Neural cell (in vitro differentiated cells): Measurements from ENCODE around the gene TM9SF4.

Experiments used
- EP300 ChIP-seq: fragments of 450-650 bp; conservative IDR thresholded peaks from 2 replicates; pipeline ENCODE4 v1.6.1; 2014; ENCODE audit warnings: antibody characterized with exemption, mild to moderate bottlenecking, moderate library complexity; ENCODE audit not compliant: poor library complexity, severe bottlenecking
- EZH2 ChIP-seq: fragments of 200-600, 300-800 bp; shearing (Covaris generic), sonication (generic); IDR thresholded peaks from 2 replicates; pipeline ENCODE4 v1.6.1; 2014; ENCODE audit warnings: antibody characterized with exemption, low read length, borderline replicate concordance, mild to moderate bottlenecking; ENCODE audit not compliant: insufficient read depth, poor library complexity, severe bottlenecking
- POLR2AphosphoS5 ChIP-seq: IDR thresholded peaks from 2 replicates; pipeline ENCODE4 v1.6.1; 2012
- SMC3 ChIP-seq: fragments of 450-650 bp; conservative IDR thresholded peaks from 2 replicates; pipeline ENCODE4 v1.6.1; 2014; ENCODE audit warnings: antibody characterized with exemption, mild to moderate bottlenecking, moderate library complexity; ENCODE audit not compliant: poor library complexity
- TF ChIP-seq, protein P1 (sequence below): fragments of 450-650 bp; IDR thresholded peaks from 2 replicates; pipeline ENCODE4 v1.5.1; 2014; ENCODE audit warnings: antibody characterized with exemption, mild to moderate bottlenecking, moderate library complexity; ENCODE audit not compliant: poor library complexity, severe bottlenecking
- TF ChIP-seq, protein P2 (sequence below): IDR thresholded peaks from 2 replicates; pipeline ENCODE4 v1.6.1; 2012; ENCODE audit warnings: borderline replicate concordance

DNA sequence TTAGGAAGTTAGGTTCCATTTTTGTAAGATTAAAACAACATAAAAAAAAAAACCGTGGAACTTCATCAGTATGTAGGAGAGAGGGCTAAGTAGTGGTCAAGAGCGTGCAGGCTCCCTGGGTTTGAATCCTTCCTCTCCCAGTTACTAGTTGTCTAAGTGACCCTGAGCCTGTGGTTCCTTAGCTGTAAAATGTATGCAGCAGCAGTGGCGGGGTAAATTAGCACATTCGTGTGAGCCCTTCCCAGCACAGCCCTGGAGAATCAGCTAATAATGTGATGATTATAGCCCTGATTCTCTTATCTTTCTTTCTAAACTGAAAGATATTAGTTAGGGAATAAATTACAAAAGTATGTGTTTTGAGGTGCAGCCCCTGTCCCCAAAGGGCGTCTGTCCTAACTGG lies 32.6 kb downstream of the TM9SF4 start:
- TF ChIP-seq, protein P1, sequence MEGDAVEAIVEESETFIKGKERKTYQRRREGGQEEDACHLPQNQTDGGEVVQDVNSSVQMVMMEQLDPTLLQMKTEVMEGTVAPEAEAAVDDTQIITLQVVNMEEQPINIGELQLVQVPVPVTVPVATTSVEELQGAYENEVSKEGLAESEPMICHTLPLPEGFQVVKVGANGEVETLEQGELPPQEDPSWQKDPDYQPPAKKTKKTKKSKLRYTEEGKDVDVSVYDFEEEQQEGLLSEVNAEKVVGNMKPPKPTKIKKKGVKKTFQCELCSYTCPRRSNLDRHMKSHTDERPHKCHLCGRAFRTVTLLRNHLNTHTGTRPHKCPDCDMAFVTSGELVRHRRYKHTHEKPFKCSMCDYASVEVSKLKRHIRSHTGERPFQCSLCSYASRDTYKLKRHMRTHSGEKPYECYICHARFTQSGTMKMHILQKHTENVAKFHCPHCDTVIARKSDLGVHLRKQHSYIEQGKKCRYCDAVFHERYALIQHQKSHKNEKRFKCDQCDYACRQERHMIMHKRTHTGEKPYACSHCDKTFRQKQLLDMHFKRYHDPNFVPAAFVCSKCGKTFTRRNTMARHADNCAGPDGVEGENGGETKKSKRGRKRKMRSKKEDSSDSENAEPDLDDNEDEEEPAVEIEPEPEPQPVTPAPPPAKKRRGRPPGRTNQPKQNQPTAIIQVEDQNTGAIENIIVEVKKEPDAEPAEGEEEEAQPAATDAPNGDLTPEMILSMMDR: no peak
- TF ChIP-seq SMC3: no peak
- TF ChIP-seq POLR2AphosphoS5: no peak
- TF ChIP-seq EP300: no peak
- TF ChIP-seq, protein P2, sequence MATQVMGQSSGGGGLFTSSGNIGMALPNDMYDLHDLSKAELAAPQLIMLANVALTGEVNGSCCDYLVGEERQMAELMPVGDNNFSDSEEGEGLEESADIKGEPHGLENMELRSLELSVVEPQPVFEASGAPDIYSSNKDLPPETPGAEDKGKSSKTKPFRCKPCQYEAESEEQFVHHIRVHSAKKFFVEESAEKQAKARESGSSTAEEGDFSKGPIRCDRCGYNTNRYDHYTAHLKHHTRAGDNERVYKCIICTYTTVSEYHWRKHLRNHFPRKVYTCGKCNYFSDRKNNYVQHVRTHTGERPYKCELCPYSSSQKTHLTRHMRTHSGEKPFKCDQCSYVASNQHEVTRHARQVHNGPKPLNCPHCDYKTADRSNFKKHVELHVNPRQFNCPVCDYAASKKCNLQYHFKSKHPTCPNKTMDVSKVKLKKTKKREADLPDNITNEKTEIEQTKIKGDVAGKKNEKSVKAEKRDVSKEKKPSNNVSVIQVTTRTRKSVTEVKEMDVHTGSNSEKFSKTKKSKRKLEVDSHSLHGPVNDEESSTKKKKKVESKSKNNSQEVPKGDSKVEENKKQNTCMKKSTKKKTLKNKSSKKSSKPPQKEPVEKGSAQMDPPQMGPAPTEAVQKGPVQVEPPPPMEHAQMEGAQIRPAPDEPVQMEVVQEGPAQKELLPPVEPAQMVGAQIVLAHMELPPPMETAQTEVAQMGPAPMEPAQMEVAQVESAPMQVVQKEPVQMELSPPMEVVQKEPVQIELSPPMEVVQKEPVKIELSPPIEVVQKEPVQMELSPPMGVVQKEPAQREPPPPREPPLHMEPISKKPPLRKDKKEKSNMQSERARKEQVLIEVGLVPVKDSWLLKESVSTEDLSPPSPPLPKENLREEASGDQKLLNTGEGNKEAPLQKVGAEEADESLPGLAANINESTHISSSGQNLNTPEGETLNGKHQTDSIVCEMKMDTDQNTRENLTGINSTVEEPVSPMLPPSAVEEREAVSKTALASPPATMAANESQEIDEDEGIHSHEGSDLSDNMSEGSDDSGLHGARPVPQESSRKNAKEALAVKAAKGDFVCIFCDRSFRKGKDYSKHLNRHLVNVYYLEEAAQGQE: no peak
- TF ChIP-seq EZH2: no peak
